GM20000 (cell line): ENCODE measurements around the gene MICAL2.

Experiments
- DNase-seq: peaks from one replicate; pipeline ENCODE4 v3.0.0; 2012; ENCODE audit warnings: low spot score
- CTCF ChIP-seq: IDR thresholded peaks from 2 replicates; pipeline ENCODE4 v1.5.1; 2012; ENCODE audit warnings: mild to moderate bottlenecking, control low read depth; ENCODE audit errors: extremely low read depth, missing control alignments

MICAL2 gene

GRCh38 chr11:12092714-12093113 is 17.7 kb upstream of the MICAL2 start:
- no peak for DNase-seq
- TF ChIP-seq CTCF, result no peak

GRCh38 chr11:12094872-12095800 is 15.3 kb upstream of the MICAL2 start:
- no peak for DNase-seq

GRCh38 chr11:12097219-12097618 is 13.2 kb upstream of the MICAL2 start:
- no peak for TF ChIP-seq CTCF
- DNase-seq, result no peak

More at GRCh38 chr11:12094872-12095800, 15.3 kb upstream of the MICAL2 start:
- no peak for TF ChIP-seq CTCF

- TF ChIP-seq CTCF, result no peak
- no peak for DNase-seq
Measured at GRCh38 chr11:12098601-12099000, 11.8 kb upstream of the MICAL2 start.

GRCh38 chr11:12099132-12099873 is 11.1 kb upstream of the MICAL2 start:
- no peak for TF ChIP-seq CTCF
- no peak for DNase-seq

GRCh38 chr11:12100429-12100828 is 10.0 kb upstream of the MICAL2 start:
- TF ChIP-seq CTCF, result no peak
- no peak for DNase-seq

- no peak for TF ChIP-seq CTCF
Measured at GRCh38 chr11:12100841-12101242, 9.5 kb upstream of the MICAL2 start.

More at GRCh38 chr11:12100841-12101242, 9.5 kb upstream of the MICAL2 start:
- no peak for DNase-seq
